Suprapubic skin (tissue), 4 donors: ENCODE results near the gene TMED10.

Experiments used
- EP300 ChIP-seq: sonication (generic); formaldehyde crosslinking; IDR thresholded peaks from one replicate; pipeline ENCODE4 v1.6.1; 2017; ENCODE audit warnings: antibody characterized with exemption
- POLR2AphosphoS5 ChIP-seq, 3 donors: sonication (generic); formaldehyde crosslinking; IDR thresholded peaks; one replicate each; pipeline ENCODE4 v1.6.1; 2017; ENCODE audit warnings: antibody characterized with exemption in 3 of 3
- TF ChIP-seq, protein P1 (sequence below), 2 donors: fragments of 200-600 bp in 1 of 2; fragments of 450-650 bp in 1 of 2; sonication (generic) in 1 of 2; IDR thresholded peaks; one replicate each; pipeline ENCODE4 v1.5.1; 2016 to 2019; ENCODE audit warnings: antibody characterized with exemption in 2 of 2, mild to moderate bottlenecking in 1 of 2, moderate library complexity in 1 of 2

- TF ChIP-seq, protein P1, sequence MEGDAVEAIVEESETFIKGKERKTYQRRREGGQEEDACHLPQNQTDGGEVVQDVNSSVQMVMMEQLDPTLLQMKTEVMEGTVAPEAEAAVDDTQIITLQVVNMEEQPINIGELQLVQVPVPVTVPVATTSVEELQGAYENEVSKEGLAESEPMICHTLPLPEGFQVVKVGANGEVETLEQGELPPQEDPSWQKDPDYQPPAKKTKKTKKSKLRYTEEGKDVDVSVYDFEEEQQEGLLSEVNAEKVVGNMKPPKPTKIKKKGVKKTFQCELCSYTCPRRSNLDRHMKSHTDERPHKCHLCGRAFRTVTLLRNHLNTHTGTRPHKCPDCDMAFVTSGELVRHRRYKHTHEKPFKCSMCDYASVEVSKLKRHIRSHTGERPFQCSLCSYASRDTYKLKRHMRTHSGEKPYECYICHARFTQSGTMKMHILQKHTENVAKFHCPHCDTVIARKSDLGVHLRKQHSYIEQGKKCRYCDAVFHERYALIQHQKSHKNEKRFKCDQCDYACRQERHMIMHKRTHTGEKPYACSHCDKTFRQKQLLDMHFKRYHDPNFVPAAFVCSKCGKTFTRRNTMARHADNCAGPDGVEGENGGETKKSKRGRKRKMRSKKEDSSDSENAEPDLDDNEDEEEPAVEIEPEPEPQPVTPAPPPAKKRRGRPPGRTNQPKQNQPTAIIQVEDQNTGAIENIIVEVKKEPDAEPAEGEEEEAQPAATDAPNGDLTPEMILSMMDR (IDR thresholded peaks at IDR 0.05) = no peak
- TF ChIP-seq EP300 = no peak
- no peak for TF ChIP-seq POLR2AphosphoS5 (IDR thresholded peaks at IDR 0.05)
Measured at GRCh38 chr14:75133597-75133996, 42.8 kb downstream of the TMED10 start.
